Superior temporal gyrus (tissue), 1 donor: Measurements from ENCODE around the gene NR5A1.

Experiments
- DNase-seq: peaks from one replicate; pipeline ENCODE4 v3.0.0-alpha.2; 2016; ENCODE audit errors: extremely low spot score

Gene NR5A1

DNA sequence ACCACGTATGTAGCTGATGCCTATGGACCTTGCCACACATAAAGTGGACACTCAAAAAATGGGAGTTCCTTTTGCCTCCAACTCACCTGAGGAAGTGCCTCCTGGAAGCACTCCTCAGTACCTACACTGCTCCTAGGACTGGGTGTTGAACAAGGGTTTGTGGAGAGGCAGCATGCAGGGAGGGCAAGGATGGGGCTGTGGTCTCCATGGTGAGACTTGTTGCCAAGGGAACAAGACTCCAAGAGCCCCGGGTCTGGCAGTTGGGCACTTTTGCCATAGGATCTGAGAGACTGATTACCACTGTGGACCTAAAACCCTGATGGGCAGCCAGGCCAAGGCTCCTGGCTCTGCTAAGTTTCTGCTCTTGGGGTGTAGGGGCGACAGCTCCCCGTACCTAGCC lies 6.9 kb upstream of the NR5A1 start:
- no peak for DNase-seq

DNA sequence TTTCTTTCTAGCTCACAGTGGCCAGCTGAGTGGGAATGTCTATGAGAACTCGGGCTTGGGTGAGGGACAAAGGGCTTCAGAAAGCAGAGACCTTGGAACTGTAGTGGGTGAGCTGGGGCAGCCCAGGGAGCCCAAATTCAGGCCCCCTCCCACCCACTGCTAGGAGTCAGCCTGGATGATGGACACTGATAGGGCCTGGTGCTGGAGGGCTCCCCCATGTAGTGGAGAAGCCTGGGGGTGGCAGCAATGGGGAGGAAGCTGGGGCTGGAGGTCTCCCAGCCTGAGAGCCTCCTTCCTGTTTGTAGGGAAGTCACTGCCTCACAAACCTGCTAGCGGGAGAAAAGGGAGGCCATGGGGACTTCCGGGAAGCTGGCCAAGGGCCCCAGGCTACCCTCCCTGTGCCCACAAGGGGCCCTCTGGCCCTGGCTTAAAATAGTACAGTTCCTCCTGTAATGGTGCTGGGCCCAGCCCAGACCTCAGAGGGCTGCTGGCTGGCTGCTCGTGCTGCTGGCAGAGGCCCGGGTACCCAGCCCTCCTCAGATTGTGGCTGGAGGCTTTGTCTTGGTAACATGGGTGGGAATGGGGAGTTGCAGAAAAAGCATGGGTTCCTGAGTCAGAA lies 6.3 kb upstream of the NR5A1 start:
- no peak for DNase-seq

DNA sequence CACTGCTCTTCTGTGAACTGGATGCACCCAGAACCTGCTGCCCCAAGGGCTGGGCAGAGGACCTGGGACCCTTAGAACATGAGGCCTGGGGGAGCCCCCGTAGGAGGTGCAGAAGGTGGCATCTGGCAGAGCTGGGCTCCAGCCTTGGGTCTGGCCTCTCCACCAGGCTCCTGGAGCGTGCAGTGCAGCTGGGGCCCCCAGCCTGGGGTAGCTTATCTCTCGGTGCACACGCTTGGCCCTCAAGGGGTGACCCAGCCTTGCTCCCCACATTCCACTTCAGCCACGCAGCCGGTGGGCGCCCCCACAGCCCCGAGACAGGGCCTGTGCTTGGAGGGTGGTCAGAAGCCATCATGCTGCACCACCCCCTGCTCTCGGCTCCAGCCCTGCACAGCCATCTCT lies 5.6 kb upstream of the NR5A1 start:
- DNase-seq: no peak

DNA sequence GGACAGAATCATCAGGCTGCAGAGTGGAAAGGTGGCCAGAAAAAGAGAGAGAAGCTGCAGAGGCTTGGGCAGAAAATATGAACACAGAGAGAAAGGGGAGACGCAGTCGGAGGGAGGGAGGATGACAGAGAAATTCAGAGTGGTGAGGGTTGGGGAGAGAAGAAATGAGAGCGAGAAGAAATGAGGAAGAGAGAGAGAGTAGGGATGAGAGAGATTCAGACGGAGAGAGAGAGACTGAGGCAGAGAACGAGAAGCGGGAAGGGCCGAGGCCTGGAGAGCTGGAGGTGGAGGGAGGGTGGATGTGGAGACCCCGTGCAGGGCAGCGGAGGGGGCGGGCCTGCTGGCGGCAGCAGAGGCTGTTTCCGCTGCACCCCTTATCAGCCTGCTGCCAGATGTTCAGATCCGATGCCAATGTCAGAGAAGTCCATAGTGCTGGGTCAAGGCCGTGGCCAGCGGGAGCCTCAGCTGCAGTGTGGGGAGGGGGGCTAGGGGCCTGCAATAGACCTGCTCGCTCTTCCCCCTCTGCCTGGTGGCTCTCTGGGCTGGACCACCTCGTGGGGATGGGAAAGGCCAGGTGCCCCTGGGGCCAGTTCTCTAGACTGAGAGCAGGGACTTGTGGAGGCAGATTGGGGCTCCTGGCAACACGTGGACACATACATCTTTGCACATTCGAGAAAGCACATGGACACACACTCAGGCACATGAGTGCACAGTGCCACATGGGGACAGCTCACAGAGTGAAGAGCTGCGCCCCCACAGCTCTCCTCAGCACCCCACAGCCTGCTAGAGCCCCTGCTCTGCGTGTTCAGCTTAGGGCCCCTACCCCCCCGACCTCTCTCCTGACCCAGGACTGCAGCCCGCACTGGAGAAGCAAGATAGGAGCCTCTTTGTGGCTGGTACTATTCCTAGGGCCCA lies 4.9 kb upstream of the NR5A1 start:
- DNase-seq: no peak

- DNase-seq: no peak
Observed at GRCh38 chr9:124511426-124511840, 4.2 kb upstream of the NR5A1 start.

DNA sequence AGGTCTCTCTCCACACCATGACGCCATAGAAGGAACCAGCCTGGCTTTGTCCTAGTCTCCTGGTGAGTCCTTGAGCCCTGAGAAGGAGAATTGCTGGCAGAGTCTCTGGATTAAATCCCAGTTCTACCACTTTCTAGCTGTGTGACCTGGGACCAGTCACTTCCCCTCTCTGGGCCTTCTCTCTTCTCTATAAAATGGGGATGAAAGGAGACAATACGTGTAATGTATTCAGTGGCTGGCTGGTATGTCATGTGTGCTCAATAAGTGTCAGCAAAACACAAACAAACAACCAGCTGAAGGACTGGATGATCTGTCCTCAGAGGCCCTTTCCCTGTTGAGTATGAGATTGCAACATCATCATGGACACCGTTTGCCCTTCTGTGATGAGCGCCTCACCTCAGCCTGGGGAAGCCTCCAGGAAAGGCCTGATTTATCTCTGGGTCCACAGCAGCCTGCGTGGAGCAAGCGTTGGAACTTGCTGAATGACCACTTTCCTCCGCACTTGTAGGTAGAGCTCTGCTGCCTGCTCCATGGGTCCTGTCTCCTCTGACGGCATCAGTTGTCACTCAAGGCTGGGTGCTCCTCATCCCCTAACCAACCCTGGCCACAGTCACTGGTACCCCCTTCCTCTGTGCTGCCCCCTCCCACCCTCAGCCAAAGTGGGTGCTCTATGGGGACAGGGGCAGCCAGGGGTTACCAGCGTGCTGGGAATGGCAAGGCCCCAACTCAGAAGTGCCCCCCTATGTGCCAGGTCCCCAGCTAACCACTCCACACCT lies 3.6 kb upstream of the NR5A1 start:
- DNase-seq: no peak

- no peak for DNase-seq
Observed at GRCh38 chr9:124507880-124508423, 753 bp upstream of the NR5A1 start.

- DNase-seq: no peak
Observed at GRCh38 chr9:124506433-124506832, 766 bp downstream of the NR5A1 start.

- DNase-seq: no peak
Observed at GRCh38 chr9:124505901-124506346, 1.3 kb downstream of the NR5A1 start.

DNA sequence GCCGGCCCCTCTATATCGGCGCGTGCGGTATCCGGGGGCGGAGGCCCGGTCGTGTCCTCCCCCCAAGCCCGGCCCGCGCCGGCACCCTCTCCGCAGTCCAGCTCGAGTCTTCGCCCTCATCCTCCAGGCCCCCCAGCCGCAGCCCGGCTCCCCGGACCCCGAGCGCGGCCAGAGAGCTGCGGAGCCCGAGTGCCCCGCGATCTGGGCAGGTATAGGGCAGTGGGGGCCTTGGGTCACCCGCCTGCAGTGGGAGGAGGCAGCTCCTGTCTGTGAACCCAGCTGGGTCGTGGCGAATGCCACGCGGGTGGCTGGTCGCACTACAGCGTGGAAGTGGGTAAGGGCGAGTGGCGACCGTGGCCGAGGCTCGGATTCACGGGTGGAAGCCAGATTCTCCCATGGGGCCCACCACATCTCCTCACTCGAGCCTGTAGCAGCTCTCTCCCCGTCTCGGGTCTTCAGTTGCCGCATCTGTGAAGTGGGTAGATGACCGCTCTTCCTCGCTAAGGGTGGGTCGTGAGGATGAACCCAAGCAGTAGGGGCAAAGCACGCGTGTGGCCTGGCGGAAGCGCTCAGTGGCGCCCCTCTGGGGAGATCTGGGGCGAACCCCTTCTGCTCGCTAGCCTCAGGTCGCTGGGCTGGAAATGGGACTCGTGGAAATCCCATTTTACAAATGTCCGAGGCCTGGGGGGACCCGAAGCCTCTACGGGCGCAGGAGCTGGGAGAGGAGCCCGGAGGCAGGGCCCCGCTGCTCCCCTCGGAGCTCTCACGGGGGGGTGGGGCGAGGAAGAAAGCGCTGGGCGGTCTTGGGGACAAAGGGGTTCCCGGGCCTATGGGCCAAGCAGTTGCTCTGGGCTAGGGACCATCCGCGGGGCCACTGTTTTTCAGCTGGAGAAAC lies 1.9 kb downstream of the NR5A1 start:
- DNase-seq: no peak

DNA sequence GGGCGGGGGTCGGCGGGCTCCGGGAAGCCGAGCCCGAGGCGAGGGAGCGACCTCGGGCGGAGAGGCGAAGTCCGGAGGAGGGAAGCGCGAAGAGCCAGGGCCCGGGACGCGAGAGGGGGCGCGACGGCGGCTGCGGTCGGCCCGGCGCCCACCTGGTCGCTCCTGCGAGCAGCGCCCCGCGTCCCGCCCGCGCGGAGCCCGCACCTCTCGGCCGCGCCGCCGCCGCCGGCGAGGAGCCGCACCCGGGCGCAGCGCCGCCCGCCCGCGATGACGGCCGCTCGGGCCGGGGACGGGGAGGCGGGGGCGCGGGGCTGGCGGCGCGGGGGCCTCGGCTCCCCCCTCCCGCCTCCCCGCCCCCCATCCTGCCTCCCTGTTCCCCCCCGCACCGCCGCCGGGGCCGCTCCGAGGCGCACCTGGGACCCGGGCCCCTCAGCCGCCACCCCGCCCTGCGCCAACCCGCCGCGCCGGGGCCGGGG lies 2.6 kb downstream of the NR5A1 start:
- no peak for DNase-seq

DNA sequence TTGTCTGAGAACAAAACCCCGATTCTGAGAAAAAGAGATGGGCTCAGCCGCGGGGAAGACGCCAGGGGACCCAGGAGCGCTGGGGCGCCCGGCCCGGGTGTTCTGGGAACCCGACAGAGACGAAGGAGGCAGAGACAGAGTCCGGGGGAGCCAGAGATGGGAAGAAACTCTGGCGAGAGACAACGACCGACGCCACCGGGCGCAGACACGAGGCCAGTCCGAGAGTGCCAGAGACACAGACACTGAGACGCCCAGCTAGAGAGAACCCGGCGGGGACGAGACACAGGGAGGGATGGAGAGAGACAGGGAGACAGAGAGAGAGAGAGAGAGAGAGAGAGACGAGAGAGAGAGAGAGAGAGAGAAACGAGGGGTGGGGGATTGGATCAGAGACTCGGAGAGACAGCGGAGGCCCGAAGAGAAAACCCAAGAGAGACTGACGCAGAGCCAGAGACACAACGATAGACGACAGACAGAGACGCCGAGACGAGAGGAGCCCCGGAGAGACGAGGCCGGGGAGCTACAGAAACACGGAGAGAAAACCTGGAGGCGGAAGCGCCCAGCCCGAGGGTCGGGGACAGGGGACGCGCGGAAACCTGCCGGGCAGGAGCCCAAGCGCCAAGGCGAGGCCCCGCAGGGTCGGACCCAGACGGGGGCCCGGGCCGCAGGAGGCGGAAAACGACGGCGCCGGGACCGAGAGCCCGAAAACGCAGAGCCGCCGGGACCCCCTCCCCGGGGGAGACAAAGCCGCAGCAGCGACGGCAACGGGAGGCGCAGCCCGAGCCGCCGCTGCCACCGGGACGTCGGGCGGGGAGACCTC lies 3.3 kb downstream of the NR5A1 start:
- DNase-seq: no peak

DNA sequence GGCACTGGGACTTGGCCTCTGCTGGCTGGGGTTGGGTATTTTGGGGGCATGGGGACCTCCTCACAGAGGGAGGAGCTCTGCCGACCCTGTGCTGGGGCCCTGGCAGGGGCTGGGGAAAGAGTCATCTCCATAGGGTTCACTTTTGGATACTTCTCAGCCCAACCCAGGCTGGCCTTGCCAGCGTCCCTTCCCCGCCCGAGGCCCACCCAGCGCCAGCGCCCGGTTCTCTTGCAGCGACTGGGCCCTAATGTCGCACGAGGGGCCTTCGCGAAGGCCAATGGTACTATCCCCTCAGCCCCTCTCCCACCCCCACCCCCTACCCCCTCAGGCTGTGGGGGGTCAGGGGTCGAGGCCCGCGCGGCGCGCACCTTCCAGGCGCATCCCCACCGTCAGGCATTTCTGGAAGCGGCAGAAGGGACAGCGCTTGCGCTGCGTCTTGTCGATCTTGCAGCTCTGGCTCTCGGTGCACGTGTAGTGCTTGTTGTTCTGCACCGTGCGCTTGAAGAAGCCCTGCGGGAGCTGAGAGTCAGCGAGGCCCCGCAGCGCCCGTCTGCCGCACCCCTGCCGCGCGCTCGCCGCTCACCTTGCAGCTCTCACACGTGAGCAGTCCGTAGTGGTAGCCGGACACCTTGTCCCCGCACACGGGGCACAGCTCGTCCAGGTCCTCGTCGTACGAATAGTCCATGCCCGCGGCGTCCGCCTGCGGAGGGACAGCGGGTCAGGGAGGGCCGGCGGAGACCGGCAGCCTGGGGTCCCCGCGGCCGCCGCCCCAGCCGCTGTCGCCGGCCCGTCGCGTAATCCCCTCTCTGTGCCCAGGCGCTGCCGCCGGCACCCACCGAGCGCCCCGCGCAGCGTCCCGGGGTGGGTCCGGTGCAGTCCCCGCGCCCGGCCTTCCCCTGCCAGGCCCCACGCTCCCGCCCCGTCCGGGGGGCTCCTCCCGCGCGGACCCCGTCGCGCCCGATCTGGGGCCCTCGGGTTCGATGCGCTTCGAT lies 4.2 kb downstream of the NR5A1 start:
- no peak for DNase-seq

GRCh38 chr9:124501771-124502320 lies 5.4 kb downstream of the NR5A1 start:
- DNase-seq: no peak

DNA sequence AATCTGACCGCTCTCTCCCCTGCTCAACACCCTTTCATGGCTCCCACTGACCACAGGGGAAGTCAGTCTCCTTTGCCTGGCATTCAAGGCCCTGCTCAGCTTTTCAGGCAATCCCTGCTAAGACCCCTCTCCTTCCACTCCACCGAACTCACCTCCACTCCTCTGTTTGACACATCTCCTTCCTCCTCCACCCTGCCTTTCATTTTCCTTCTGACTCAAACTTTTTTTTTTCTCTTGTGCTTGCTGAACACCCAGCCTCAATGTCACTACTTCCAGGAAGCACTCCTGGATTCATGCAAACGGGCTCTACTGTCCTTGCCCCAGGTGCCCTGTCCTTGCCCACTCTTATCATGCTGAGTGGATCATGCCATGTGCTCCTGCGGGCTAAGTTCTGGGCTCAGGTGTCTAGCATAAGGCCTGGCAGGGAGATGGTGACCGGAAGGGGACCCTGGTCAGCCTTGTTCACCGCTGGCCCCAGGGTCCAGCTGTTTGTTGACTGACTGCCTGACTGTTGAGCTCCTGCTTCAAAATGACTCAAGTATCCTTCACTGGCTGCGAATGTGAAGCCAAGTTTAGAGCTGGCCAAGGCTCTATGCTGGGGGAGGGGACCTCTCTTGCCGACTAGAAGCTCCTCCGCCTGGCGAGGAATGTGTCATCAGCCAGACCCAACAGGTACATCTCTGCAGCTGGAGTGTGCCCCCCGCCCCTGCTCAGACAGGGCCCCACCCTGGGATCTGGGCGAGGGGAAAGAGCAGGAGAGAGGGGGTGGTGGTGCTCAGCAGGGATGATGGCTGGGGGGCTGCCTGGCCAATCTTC lies 6.2 kb downstream of the NR5A1 start:
- no peak for DNase-seq

DNA sequence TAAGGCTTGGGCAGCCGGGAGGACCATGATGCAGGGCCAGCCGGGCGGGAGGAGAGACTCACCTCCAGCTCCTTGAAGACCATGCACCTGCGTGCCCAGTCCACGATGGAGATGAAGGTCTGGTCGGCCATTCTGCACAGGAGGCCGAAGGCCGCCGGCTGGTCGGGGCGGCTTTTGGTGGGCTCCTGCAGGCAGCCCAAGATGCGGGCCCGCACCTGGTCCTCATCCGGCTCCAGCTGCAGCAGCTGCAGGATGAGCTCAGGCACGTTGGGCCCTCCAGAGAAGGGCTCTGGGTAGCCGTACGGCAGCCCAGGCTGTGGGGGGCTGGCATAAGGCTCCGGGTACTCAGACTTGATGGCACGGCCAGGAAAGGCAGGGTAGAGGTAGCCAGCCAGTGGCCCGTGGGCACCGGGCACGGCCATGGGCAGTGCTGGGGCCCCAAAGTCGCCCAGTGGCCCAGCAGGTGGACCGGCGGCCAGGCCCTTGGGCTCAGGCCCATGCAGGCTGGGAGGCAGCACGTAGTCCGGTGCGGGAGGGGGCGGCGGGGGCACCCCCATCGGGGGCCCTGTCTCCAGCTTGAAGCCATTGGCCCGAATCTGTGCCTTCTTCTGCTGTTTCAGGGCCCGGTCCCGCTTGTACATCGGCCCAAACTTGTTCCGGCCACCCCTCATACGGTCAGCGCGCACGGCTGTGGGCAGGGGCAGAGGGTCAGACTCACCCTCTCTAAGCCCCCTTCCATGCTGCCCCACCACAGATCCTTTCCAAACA lies 7.0 kb downstream of the NR5A1 start:
- no peak for DNase-seq

DNA sequence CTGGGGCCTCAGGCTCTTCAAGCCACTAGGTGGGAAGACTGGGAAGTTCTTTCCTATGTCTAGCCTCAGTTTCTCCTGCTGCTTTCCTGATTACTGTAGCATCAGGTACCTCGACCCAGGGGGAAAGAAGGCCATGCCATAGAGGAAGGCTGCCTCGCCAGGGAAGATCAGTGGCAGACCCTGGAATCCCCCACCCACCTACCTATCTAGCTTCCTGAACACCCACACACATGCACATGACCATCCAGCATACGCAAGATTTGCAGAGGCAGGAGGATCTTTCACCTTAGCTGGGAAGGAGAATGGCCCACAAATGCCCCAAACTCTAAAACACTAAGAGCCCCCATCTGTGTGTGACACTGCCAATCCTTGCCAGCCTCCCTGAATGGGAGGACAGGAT lies 8.0 kb downstream of the NR5A1 start:
- DNase-seq: no peak
